ENCODE data around the gene PLEKHA1.

GRCh38 chr10:122393288-122393687, 18.8 kb downstream of the PLEKHA1 start:
- TF ChIP-seq POLR2A (IDR thresholded peaks at IDR 0.05; ENCODE audit: low read length) (no peak), GATA1 (IDR thresholded peaks at IDR 0.05; ENCODE audit: low read depth, low read length) (no peak)

All from erythroblast (primary cell).